Measurements from ENCODE around the gene GPAT3. TPM values are rescaled to one million over a fixed set of nuclear protein-coding genes. Genes with fewer than 3 reads are reported as not detected.

The GPAT3 gene
- total and polyA plus RNA-seq, 2 of the 8 experiments (the other 6 are each of a cell fraction or from before 2014, with no cell fraction given), result 0.23 to 2.0 TPM

DNA sequence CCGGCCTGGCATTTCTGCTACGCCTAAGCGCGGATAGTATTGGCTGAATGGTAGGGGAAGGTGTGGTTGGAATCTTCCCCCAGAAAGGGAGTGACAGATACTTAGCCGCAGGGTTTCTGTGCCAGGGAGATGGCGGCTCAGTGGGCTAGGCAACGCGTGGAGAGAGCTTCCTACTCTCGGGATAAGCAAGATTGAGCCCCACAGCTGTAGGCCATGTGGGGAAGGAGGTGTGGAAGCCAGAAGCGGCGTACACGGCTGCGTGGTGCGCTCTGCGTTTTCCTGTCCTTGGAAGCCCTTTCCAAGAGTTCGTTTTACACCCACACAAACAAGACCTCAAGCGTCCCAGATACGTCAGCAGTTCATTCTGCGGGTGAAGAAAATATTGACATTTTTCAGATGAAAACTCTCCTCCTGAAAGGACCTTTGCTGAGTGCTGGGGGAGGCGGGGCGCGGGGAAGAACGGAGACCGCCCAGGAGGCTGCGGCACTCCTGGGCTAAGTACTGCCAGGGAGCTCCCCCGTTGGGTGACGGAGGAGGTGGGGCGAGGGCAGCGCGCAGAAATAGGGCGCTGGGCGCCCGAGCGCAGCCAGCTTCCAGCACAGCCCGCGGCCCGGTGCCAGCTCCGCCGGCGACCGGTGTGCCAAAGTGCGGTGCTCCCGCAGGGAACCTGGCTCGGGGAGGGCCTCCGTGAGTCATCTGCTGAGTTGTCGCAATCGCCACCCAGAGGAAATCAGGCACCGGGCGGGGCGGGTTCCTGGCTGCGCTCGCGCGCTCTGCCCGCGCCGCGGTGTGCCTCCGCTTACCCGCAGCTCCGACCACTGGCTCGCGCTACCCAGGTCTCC is at the start of gene GPAT3 (continued):
- TF ChIP-seq, protein P1, sequence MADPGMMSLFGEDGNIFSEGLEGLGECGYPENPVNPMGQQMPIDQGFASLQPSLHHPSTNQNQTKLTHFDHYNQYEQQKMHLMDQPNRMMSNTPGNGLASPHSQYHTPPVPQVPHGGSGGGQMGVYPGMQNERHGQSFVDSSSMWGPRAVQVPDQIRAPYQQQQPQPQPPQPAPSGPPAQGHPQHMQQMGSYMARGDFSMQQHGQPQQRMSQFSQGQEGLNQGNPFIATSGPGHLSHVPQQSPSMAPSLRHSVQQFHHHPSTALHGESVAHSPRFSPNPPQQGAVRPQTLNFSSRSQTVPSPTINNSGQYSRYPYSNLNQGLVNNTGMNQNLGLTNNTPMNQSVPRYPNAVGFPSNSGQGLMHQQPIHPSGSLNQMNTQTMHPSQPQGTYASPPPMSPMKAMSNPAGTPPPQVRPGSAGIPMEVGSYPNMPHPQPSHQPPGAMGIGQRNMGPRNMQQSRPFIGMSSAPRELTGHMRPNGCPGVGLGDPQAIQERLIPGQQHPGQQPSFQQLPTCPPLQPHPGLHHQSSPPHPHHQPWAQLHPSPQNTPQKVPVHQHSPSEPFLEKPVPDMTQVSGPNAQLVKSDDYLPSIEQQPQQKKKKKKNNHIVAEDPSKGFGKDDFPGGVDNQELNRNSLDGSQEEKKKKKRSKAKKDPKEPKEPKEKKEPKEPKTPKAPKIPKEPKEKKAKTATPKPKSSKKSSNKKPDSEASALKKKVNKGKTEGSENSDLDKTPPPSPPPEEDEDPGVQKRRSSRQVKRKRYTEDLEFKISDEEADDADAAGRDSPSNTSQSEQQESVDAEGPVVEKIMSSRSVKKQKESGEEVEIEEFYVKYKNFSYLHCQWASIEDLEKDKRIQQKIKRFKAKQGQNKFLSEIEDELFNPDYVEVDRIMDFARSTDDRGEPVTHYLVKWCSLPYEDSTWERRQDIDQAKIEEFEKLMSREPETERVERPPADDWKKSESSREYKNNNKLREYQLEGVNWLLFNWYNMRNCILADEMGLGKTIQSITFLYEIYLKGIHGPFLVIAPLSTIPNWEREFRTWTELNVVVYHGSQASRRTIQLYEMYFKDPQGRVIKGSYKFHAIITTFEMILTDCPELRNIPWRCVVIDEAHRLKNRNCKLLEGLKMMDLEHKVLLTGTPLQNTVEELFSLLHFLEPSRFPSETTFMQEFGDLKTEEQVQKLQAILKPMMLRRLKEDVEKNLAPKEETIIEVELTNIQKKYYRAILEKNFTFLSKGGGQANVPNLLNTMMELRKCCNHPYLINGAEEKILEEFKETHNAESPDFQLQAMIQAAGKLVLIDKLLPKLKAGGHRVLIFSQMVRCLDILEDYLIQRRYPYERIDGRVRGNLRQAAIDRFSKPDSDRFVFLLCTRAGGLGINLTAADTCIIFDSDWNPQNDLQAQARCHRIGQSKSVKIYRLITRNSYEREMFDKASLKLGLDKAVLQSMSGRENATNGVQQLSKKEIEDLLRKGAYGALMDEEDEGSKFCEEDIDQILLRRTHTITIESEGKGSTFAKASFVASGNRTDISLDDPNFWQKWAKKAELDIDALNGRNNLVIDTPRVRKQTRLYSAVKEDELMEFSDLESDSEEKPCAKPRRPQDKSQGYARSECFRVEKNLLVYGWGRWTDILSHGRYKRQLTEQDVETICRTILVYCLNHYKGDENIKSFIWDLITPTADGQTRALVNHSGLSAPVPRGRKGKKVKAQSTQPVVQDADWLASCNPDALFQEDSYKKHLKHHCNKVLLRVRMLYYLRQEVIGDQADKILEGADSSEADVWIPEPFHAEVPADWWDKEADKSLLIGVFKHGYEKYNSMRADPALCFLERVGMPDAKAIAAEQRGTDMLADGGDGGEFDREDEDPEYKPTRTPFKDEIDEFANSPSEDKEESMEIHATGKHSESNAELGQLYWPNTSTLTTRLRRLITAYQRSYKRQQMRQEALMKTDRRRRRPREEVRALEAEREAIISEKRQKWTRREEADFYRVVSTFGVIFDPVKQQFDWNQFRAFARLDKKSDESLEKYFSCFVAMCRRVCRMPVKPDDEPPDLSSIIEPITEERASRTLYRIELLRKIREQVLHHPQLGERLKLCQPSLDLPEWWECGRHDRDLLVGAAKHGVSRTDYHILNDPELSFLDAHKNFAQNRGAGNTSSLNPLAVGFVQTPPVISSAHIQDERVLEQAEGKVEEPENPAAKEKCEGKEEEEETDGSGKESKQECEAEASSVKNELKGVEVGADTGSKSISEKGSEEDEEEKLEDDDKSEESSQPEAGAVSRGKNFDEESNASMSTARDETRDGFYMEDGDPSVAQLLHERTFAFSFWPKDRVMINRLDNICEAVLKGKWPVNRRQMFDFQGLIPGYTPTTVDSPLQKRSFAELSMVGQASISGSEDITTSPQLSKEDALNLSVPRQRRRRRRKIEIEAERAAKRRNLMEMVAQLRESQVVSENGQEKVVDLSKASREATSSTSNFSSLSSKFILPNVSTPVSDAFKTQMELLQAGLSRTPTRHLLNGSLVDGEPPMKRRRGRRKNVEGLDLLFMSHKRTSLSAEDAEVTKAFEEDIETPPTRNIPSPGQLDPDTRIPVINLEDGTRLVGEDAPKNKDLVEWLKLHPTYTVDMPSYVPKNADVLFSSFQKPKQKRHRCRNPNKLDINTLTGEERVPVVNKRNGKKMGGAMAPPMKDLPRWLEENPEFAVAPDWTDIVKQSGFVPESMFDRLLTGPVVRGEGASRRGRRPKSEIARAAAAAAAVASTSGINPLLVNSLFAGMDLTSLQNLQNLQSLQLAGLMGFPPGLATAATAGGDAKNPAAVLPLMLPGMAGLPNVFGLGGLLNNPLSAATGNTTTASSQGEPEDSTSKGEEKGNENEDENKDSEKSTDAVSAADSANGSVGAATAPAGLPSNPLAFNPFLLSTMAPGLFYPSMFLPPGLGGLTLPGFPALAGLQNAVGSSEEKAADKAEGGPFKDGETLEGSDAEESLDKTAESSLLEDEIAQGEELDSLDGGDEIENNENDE (IDR thresholded peaks at IDR 0.05; ENCODE audit: insufficient replicate concordance, low read length), result no peak
- TF ChIP-seq NANOG (IDR thresholded peaks at IDR 0.05; ENCODE audit: insufficient read depth, low read depth, low read length, poor library complexity, severe bottlenecking) (no peak), RXRA (IDR thresholded peaks at IDR 0.05; ENCODE audit: insufficient read depth, low read depth, low read length) (no peak), HDAC2 (IDR thresholded peaks at IDR 0.05; ENCODE audit: borderline replicate concordance in 1 of 2, low read depth in 2 of 2, low read length in 2 of 2) (no peak), NRF1 (IDR thresholded peaks at IDR 0.05; ENCODE audit: low read depth, low read length) (no peak), POLR2AphosphoS5 (IDR thresholded peaks at IDR 0.05; ENCODE audit: low read depth, low read length) (no peak), EGR1 (IDR thresholded peaks at IDR 0.05; ENCODE audit: borderline replicate concordance, low read depth, low read length) (no peak), BCL11A (IDR thresholded peaks at IDR 0.05; ENCODE audit: low read depth in 2 of 2, low read length in 2 of 2) (no peak), SP4 (IDR thresholded peaks at IDR 0.05; ENCODE audit: low read length) (no peak)

All from H1 (cell line).